NCI-H226 (cell line): ENCODE measurements around the gene AK3.

Experiments used
- DNase-seq: peaks from one replicate; pipeline ENCODE4 v3.0.0-alpha.2; 2015

The AK3 gene

DNA sequence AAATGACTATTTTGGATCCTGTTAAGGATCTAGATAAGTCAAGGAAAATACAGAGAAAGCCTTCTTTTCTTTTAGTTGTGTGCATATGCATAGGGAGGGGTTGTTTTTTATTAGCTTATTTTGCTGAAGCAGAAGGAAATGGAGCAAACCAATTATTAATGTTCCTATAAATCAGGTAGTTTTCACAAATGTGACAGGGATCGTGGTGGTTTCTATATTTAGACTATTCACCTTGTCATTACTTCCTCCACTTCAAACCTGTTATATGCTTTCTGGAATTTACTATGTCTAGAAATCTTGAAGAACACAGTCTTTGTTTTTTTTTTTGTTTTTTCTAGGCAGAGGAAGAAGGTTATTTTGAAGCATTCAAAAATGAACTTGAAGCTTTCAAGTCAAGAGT is 39.5 kb downstream of the AK3 start:
- DNase-seq, result no peak

- no peak for DNase-seq
Measured at GRCh38 chr9:4700932-4701331, 40.1 kb downstream of the AK3 start.

DNA sequence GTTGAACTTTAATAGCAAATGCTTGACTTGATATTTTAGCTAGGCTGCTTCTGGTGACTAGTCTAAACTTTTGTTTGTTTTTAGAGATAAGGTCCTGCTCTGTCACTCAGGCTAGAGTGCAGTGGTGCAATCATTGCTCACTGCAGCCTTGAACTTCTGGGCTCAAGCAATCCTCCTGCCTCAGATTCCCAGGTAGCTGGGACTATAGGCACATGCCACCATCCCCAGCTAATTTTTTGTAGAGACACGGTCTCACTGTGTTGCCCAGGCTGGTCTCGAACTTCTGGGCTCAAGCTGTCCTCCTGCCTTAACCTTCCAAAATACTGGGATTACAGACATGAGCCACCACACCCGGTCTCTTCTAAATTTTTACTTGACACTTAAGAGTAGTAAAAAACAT is 40.9 kb downstream of the AK3 start:
- DNase-seq, result no peak

DNA sequence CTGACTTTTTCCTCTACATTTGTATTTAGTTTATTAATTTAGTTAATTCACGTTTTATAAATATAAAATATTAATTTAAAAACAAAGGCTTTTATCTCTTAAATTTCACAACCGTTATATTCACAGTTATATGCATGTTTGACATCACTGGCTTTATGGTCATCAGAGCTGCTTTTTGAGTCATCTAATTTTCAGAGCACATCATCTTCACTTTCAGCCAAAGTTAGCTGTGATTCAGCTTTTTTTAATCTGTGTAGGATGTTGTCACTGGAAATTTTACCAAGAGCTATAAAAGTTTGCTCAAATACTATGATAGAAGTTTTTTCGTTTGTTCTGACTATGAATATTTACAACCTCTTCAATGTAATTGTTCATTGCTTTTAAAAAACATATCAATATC is 49.2 kb downstream of the AK3 start:
- DNase-seq, result no peak

GRCh38 chr9:4690144-4690543 is 50.9 kb downstream of the AK3 start:
- no peak for DNase-seq

- DNase-seq, result no peak
Measured at GRCh38 chr9:4689687-4690104, 51.3 kb downstream of the AK3 start.

GRCh38 chr9:4689021-4689420 is 52.0 kb downstream of the AK3 start:
- no peak for DNase-seq

DNA sequence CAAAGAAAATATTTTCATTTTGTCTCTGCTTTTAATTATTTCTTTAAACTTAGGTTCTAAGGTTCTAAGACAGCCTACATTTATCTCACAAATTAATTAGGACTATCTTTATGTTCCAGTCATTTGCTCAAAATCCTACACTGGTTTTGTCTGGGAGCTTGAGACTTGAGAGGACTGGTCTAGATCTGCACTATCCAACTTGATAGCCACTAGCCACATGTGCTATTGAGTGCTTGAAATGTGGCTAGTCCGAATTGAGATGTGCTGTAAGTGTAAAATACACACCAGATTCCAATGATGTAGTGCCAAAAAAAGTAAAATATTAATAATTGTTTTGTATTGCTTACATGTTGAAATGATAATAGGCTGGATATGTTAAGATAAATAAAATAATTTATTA is 54.4 kb downstream of the AK3 start:
- no peak for DNase-seq

DNA sequence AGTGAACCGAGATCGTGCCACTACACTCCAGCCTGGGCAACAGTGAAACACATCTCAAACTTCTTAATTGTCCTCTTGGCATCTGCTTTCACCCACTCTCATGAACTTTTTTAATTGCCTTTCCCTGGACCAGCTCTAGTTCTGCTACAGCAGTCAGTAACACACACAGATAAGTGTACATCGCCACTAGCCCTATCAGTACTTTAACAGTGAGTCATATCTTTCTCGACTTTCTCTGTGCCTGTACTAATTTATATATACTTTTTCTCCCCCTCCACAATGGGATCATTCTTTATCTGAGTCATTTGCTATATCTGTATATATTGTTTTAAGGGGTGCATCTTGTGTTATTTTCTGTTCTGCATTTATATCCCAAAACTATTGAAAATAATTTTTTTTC is 54.9 kb downstream of the AK3 start:
- peak; percentile 34 for DNase-seq

DNA sequence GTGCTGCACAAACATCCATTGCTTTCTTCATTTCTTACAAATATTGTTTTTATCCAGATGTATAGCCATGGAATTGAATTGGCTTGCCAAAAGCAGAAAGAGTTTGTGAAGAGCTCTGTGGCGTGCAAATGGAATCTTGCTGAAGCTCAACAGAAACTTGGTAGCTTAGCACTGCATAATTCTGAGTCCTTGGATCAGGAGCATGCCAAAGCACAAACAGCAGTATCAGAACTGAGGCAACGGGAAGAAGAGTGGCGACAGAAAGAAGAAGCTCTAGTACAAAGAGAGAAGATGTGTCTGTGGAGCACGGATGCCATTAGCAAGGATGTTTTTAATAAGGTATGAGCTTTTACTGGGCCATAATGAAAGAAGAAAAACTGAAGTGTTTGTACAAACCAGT is 56.2 kb downstream of the AK3 start:
- DNase-seq, result no peak

DNA sequence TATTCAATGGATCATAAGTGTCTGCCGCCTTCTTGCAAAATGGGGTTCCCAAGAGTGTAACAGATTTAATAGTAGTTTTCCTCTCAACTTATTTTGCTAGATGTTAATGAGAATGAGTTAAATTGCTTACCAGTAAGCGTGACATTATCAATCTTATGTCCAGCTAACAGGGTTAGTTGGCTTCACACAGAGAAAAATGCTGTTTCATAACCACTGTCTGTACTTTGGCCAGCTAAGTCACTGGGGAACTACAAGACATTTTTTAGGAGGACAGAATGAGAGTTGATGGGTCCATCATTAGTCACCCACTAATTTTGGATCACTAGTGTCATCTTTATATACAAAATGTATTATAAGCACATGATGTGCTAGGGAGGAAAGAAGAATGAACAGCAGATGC is 60.3 kb downstream of the AK3 start:
- no peak for DNase-seq

- no peak for DNase-seq
Measured at GRCh38 chr9:4680173-4680525, 60.9 kb downstream of the AK3 start.

DNA sequence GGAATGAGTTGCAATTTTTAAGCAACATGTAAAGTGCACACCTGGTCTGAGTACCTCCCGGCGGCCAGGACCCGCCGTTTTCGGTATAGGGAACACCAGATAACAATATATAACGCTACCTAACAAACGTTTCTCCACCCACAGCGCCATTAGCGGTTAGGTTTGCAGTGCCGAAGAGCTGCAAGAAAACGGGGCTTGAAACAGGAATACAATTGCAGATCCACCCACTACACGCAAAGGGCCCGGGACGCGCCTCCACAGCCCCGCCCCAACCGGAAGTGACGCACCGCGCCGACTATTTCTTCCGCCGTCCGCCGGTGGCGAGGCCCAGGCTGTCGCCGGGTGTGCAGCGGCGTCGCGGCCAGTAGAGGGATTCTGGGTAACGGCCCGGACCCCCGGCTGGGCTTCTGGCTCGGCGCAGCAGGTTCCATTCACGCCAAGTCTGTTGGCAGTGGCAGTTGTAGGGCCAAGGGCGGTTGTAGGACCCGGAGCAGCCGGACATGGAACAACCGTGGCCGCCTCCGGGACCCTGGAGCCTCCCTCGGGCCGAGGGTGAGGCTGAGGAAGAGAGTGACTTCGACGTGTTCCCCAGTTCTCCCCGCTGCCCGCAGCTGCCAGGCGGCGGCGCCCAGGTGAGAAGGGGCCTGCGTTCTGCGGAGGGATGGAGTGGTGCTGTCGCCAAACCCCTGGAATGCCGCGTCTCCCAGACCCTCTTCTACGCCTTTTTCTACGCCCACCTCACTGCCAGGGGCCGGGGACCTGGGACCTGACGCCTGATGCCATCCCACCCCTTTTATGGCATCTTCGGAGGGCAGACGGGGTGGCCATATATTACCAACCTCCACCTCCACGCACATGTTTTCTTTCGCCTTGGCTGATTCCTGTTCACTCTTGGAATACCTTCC is 61.5 kb downstream of the AK3 start, which contains the start of gene CDC37L1:
TSS of gene CDC37L1 (plus strand) at position 302 of the 905 bp plus-strand sequence. CDS start at position 501, 199 bp downstream.
- peak; percentile 87 for DNase-seq

GRCh38 chr9:4678679-4679267 is 62.2 kb downstream of the AK3 start:
- DNase-seq, result no peak

DNA sequence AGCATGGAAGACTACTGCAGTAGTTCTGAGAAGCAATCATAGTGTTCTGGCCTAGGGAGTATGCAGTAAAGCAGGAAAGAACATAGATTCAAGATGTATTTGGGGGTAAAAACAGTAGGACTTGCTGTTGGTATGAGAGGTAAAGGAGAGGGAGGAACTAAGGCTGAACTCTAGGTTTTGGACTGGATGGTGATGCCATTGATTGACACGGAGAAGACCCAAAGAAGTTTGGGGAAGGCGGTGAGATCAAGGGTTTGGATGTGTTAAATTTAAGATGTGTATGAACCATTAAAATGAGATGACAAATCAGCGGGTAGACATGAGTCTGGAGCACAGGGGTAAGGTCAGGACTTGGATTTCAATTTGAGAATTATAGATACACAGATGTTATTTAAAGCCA is 63.6 kb downstream of the AK3 start:
- DNase-seq, result no peak

DNA sequence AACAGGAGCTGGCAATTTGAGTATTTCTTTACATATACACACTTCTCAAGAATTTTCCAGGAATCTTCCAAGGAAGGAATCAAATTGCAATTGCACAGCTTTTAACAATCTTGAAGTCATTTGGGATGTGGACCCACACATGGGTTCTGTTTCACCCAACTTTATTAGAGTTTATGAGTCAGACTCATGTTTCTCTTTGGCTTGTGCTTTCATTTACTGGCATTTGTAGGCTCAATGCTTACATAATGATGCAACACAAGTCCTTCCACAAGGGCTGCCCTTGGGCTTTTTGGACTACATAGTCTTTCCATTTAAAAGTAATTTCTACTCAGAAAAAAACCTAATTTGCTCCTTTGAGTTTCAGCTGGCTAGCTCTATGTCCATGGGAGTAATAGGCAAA is 66.2 kb downstream of the AK3 start:
- peak; percentile 70 for DNase-seq

- no peak for DNase-seq
Measured at GRCh38 chr9:4671737-4672136, 69.3 kb downstream of the AK3 start.

- DNase-seq, result no peak
Measured at GRCh38 chr9:4670591-4670990, 70.4 kb downstream of the AK3 start.

GRCh38 chr9:4669890-4670289 is 71.1 kb downstream of the AK3 start:
- DNase-seq, result no peak

- DNase-seq, result no peak
Measured at GRCh38 chr9:4668604-4669003, 72.4 kb downstream of the AK3 start.

DNA sequence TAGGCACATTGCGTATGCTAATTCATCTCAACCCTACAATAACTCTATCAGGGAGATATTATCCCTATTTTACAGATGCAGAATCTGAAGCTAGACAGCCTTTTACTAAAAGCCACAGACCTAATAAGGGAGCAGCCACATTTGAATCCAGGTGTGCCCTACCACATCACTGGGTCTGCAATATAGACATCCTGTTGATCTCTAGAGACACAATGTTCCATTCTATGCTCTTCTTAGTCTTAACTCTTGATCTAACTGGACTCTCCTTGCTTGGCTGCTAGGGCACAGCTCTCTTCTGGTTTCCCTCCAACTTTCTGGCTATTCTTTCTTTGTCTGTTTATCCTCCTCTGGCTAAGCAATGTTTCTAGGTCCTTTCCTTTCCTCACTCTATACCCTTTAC is 73.3 kb downstream of the AK3 start:
- no peak for DNase-seq

GRCh38 chr9:4666042-4666699 is 74.8 kb downstream of the AK3 start, which contains the start of gene SPATA6L:
TSS of gene SPATA6L (minus strand) at chr9:4666480. CDS start at chr9:4666250, 230 bp downstream.
- no peak for DNase-seq

- peak; percentile 24 for DNase-seq
Measured at GRCh38 chr9:4665357-4665756, 75.6 kb downstream of the AK3 start.

- no peak for DNase-seq
Measured at GRCh38 chr9:4663956-4664355, 77.0 kb downstream of the AK3 start.
